Measurements from ENCODE around the gene NPBWR2.
"Not testable (repeated sequence)": the region's sequence is repeated elsewhere in the genome, so short reads cannot be mapped to it uniquely, and the experiment has no call there.

Gene NPBWR2

DNA sequence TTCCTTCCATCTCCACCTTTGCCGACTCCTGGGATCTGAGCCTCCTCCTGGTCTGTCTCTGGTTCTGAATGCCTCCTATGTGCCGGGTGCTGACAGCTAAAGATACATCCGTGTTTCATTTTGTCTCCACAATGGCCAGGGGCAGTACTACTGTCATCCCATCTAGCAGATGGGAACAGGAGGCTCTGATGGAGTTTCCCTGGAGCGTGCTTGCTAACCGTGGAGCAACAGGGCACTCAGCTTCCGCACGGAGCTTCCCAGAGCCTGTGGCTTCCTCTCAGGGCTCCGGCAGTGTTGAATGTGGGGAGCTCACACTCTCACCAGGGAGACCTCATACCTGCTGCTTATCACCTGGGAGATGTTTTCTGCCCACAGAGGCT is 11.9 kb upstream of the NPBWR2 start:
- peaks cover 5% of the 10 kb centered on the region for H3K27me3 ChIP-seq (ENCODE audit: insufficient read depth, low read length)
- H3K36me3 ChIP-seq (ENCODE audit: insufficient read depth, low read length), result no peaks in the 10 kb centered on the region

GRCh38 chr20:64117432-64117777 is 10.0 kb upstream of the NPBWR2 start:
- H3K4me3 ChIP-seq (ENCODE audit: low read length), result not testable (repeated sequence)

More for the DNA sequence above, 11.9 kb upstream of the NPBWR2 start:
- no peak overlapping the region for H3K4me3 ChIP-seq (ENCODE audit: low read length)
- no peak overlapping the region for H2AFZ ChIP-seq (ENCODE audit: low read depth, low read length)
- H3K9me3 ChIP-seq (ENCODE audit: low read length), result no peaks in the 10 kb centered on the region
- H3K4me1 ChIP-seq (ENCODE audit: insufficient read depth, low read length), result no peaks in the 10 kb centered on the region

GRCh38 chr20:64116541-64117431 is 9.4 kb upstream of the NPBWR2 start:
- Histone ChIP-seq H3K36me3 (ENCODE audit: insufficient read depth, low read length) (no peaks in the 10 kb centered on the region), H3K9me3 (ENCODE audit: low read length) (no peaks in the 10 kb centered on the region), H3K27me3 (ENCODE audit: insufficient read depth, low read length) (peaks cover 12% of the 10 kb centered on the region), H3K4me1 (ENCODE audit: insufficient read depth, low read length) (no peaks in the 10 kb centered on the region), H2AFZ (ENCODE audit: low read depth, low read length) (no peak overlapping the region), H3K4me3 (ENCODE audit: low read length) (no peak overlapping the region)

More at GRCh38 chr20:64117432-64117777, 10.0 kb upstream of the NPBWR2 start:
- H3K4me1 ChIP-seq (ENCODE audit: insufficient read depth, low read length); H3K36me3 ChIP-seq (ENCODE audit: insufficient read depth, low read length); H3K9me3 ChIP-seq (ENCODE audit: low read length); H3K27me3 ChIP-seq (ENCODE audit: insufficient read depth, low read length); H2AFZ ChIP-seq (ENCODE audit: low read depth, low read length): not testable (repeated sequence)

- Histone ChIP-seq H3K4me1 (ENCODE audit: insufficient read depth, low read length) (no peaks in the 10 kb centered on the region), H3K9me3 (ENCODE audit: low read length) (no peaks in the 10 kb centered on the region), H3K4me3 (ENCODE audit: low read length) (no peak overlapping the region), H3K27me3 (ENCODE audit: insufficient read depth, low read length) (peaks cover 13% of the 10 kb centered on the region), H3K36me3 (ENCODE audit: insufficient read depth, low read length) (no peaks in the 10 kb centered on the region), H2AFZ (ENCODE audit: low read depth, low read length) (no peak overlapping the region)
Measured at GRCh38 chr20:64116016-64116415, 8.7 kb upstream of the NPBWR2 start.

- H3K27me3 ChIP-seq (ENCODE audit: insufficient read depth, low read length), result peaks cover 16% of the 10 kb centered on the region
- no peaks in the 10 kb centered on the region for H3K9me3 ChIP-seq (ENCODE audit: low read length)
- H2AFZ ChIP-seq (ENCODE audit: low read depth, low read length), result no peak overlapping the region
- H3K4me3 ChIP-seq (ENCODE audit: low read length), result no peak overlapping the region
- no peaks in the 10 kb centered on the region for H3K36me3 ChIP-seq (ENCODE audit: insufficient read depth, low read length)
- no peaks in the 10 kb centered on the region for H3K4me1 ChIP-seq (ENCODE audit: insufficient read depth, low read length)
Measured at GRCh38 chr20:64115171-64115911, 8.0 kb upstream of the NPBWR2 start.

GRCh38 chr20:64114356-64114971 is 7.1 kb upstream of the NPBWR2 start:
- no peaks in the 10 kb centered on the region for H3K36me3 ChIP-seq (ENCODE audit: insufficient read depth, low read length)
- H3K27me3 ChIP-seq (ENCODE audit: insufficient read depth, low read length), result peaks cover 18% of the 10 kb centered on the region
- H3K4me3 ChIP-seq (ENCODE audit: low read length), result no peak overlapping the region
- H3K9me3 ChIP-seq (ENCODE audit: low read length), result no peaks in the 10 kb centered on the region
- no peak overlapping the region for H2AFZ ChIP-seq (ENCODE audit: low read depth, low read length)
- H3K4me1 ChIP-seq (ENCODE audit: insufficient read depth, low read length), result no peaks in the 10 kb centered on the region

DNA sequence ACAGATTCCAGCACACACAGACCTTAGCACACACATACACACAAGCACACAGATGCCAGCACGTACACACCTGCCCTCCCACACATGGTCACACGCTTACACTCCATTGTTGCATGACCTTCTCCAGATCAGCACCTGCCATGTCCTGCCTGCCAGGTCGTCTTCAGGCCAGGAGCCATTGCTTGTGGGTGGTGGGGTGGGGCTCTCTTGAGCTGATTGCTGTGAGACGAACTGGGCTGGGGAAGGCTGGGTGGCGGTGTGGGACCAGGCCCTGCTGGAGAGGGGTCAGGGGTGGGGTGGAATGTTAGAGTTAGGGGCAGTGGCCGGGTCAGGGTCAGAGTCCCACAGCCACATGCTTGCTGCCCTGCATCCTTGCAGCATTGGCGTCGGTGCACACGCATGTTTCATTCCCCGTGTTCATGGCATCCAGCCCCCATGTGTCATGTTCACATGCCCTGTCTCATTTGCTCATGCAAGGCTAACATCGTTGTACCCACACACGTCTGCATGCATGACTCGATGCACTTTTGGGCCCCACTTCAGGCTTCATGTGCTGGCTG is 6.5 kb upstream of the NPBWR2 start:
- Histone ChIP-seq H3K4me3 (ENCODE audit: low read length) (no peak overlapping the region), H3K36me3 (ENCODE audit: insufficient read depth, low read length) (no peaks in the 10 kb centered on the region), H2AFZ (ENCODE audit: low read depth, low read length) (no peak overlapping the region), H3K4me1 (ENCODE audit: insufficient read depth, low read length) (no peaks in the 10 kb centered on the region), H3K9me3 (ENCODE audit: low read length) (no peaks in the 10 kb centered on the region), H3K27me3 (ENCODE audit: insufficient read depth, low read length) (peaks cover 23% of the 10 kb centered on the region)

GRCh38 chr20:64113444-64113775 is 6.0 kb upstream of the NPBWR2 start:
- no peaks in the 10 kb centered on the region for H3K4me1 ChIP-seq (ENCODE audit: insufficient read depth, low read length)
- no peaks in the 10 kb centered on the region for H3K9me3 ChIP-seq (ENCODE audit: low read length)
- H3K4me3 ChIP-seq (ENCODE audit: low read length), result no peak overlapping the region
- no peak overlapping the region for H2AFZ ChIP-seq (ENCODE audit: low read depth, low read length)
- no peaks in the 10 kb centered on the region for H3K36me3 ChIP-seq (ENCODE audit: insufficient read depth, low read length)
- peaks cover 27% of the 10 kb centered on the region for H3K27me3 ChIP-seq (ENCODE audit: insufficient read depth, low read length)

GRCh38 chr20:64112691-64113443 is 5.5 kb upstream of the NPBWR2 start:
- Histone ChIP-seq H3K36me3 (ENCODE audit: insufficient read depth, low read length) (no peaks in the 10 kb centered on the region), H3K4me3 (ENCODE audit: low read length) (no peak overlapping the region), H3K9me3 (ENCODE audit: low read length) (no peaks in the 10 kb centered on the region), H3K27me3 (ENCODE audit: insufficient read depth, low read length) (peaks cover 30% of the 10 kb centered on the region), H3K4me1 (ENCODE audit: insufficient read depth, low read length) (no peaks in the 10 kb centered on the region), H2AFZ (ENCODE audit: low read depth, low read length) (no peak overlapping the region)

- Histone ChIP-seq H3K9me3 (ENCODE audit: low read length) (no peaks in the 10 kb centered on the region), H3K4me3 (ENCODE audit: low read length) (no peak overlapping the region), H3K4me1 (ENCODE audit: insufficient read depth, low read length) (no peaks in the 10 kb centered on the region), H3K27me3 (ENCODE audit: insufficient read depth, low read length) (peaks cover 36% of the 10 kb centered on the region), H3K36me3 (ENCODE audit: insufficient read depth, low read length) (no peaks in the 10 kb centered on the region), H2AFZ (ENCODE audit: low read depth, low read length) (no peak overlapping the region)
Measured at GRCh38 chr20:64111841-64112641, 4.7 kb upstream of the NPBWR2 start.

GRCh38 chr20:64110411-64111068 is 3.2 kb upstream of the NPBWR2 start:
- Histone ChIP-seq H3K4me3 (ENCODE audit: low read length) (no peak overlapping the region), H3K4me1 (ENCODE audit: insufficient read depth, low read length) (no peaks in the 10 kb centered on the region), H3K9me3 (ENCODE audit: low read length) (no peaks in the 10 kb centered on the region), H3K27me3 (ENCODE audit: insufficient read depth, low read length) (peaks cover 37% of the 10 kb centered on the region), H3K36me3 (ENCODE audit: insufficient read depth, low read length) (no peaks in the 10 kb centered on the region), H2AFZ (ENCODE audit: low read depth, low read length) (no peak overlapping the region)
